Stimulated activated CD4-positive, alpha-beta T cell treated with anti-CD3 and anti-CD28 coated beads, TNF-alpha, amount 100 ng/mL, for 48 hours (primary cell): ENCODE measurements around the gene CAP2.
"Not testable (repeated sequence)": the region's sequence is repeated elsewhere in the genome, so short reads cannot be mapped to it uniquely, and the experiment has no call there.

Experiments
- DNase-seq, 3 donors: peaks; one replicate each; pipeline ENCODE4 v3.0.0-alpha.2; 2020; ENCODE audit warnings: low read depth in 3 of 3

CAP2 gene

DNA sequence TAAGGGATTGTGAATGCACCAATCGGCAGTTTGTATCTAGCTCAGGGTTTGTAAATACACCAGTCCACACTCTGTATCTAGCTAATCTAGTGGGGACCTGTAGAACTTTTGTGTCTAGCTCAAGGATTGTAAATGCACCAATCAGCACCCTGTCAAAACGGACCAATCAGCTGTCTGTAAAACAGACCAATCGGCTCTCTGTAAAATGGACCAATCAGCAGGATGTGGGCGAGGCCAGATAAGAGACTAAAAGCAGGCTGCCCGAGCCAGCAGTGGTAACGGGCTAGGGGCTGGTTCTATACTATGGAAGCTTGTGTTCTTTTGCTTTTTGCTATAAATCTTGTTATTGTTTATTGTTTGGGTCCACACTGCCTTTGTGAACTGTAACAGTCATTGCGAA is 187.9 kb downstream of the CAP2 start:
- DNase-seq: not testable (repeated sequence)

DNA sequence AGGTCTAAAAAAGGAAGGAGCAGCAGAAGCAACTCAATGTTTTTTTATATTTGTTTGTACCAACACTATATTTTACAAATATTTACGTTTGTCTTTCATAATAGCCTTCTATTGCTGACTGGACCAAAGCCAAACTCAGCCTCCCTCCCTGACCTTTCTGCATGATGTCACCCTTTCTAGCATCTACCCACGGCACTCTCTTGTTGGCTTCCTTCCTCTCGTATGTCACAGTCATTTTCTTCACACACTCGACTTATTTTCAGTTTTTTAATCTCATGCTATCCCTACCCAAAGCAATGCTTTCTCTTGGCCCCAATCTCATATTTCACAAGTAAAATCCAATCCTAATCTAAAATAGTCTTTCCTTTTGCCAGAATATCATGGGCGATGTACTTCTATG is 190.4 kb downstream of the CAP2 start:
- no peak for DNase-seq

DNA sequence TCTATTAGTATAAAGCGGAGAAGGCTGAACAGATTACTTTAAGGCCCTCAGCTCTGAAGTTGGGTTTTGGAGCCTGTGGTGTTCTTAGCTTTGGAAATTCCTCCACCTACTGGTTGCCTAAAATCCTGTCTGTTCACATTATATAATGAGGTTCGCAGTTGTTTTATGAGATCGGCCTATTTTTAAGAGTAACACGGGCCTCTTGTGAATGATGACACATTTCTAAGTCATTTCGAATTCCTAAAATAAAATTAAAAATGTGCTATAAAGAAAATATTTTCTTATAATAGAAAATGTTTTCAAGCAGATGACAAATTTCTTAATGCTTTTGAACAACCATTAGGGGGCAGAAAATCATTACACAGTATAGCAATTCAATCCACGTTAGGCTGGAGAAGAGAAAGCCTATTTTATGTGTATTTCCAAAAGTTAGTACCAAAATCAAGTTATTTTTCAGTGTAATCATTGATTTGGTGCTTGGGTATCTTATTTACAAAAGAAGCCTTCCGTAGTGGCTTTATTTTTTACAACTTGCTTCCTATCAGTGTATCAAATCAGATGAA is 190.9 kb downstream of the CAP2 start:
- DNase-seq: no peak

DNA sequence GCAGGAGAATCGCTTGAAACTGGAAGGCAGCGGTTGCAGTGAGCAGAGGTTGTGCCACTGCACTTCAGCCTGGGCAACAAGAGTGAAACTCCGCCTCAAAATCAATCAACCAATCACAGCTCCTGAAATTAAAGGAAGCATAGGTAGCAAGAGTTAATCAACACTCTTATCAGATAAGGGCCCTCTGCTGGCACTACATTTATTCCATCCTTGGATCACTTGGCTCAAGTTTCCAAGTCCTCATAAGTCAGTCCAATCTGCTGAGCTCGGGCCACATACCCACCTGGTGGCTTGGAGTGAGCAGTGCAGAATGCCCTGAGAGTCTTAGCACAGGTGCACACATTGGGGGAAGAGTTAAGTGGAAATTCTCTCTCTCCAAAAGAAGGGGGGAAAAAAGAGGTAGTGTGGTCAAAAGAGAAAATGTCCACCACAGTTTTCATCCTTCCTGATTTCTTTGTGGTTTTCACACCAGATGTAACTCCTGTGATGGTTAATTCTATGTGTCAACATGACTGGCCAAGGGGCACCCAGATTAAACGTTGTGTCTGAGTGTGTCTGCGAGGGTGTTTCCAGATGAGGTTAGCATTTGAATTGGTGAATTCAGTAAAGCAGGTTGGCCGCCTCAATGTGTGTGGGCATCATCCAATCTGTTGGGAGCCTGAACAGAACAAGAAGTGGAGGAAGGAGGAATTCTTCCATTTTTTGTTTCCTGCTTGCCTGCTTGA is 192.5 kb downstream of the CAP2 start:
- DNase-seq: no peak

DNA sequence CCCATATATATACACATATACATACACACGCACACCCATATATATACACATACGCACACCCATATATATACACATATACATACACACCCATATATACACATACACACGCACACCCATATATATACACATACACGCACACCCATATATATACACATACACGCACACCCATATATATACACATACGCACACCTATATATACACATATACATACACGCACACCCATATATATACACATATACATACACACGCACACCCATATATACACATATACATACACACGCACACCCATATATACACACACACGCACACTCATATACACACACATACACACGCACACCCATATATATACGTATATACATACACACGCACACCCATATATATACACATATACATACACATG is 193.2 kb downstream of the CAP2 start:
- DNase-seq: not testable (repeated sequence)

DNA sequence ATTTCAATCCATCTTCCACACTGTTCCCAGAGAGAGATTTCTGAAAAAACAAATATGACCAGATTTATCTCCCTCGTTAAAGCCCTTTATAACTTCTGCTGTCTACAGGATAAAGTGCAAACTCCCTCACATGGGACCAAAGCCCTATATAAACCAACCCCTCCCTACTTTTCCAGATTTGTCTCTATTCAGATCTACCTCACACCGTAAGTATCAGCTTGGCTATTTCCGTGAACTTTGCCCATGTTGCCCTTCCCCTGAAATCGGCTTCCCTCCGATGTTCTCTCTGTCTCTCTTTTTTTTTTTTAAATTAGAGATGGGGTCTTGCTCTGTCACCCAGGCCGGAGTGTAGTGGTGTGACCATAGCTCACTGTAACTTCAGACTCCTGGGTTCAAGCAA is 194.6 kb downstream of the CAP2 start:
- no peak for DNase-seq

DNA sequence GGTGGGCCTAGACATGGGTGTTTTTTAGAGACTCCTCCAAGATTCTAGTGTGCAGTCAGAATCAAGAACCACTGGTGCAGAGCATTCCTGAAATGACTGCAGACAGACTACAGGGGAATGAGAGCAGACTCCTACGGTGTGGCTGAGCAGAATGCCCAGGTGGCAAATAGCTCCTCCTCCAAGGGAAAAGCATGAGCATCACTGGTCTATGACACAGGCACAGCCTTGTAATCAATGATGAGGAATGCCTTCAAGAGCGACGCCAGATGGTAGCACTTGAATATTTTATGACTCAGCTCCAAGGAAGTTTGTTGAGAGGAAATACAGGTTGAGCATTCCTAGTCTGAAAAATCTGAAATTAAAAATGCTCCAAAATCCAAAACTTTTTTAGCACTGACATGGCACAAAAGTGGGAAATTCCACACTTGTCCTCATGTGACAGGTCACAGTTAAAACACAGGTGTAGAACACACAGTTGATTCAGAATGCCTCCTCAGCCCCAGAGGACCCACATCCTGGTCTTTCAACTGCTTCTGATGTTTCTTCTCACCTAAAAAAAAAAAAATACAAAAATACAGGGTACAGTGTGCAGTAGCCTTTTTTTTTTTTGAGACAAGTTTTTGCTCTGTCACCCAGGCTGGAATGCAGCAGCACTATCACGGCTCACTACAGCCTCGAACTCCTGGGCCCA is 196.2 kb downstream of the CAP2 start:
- no peak for DNase-seq

DNA sequence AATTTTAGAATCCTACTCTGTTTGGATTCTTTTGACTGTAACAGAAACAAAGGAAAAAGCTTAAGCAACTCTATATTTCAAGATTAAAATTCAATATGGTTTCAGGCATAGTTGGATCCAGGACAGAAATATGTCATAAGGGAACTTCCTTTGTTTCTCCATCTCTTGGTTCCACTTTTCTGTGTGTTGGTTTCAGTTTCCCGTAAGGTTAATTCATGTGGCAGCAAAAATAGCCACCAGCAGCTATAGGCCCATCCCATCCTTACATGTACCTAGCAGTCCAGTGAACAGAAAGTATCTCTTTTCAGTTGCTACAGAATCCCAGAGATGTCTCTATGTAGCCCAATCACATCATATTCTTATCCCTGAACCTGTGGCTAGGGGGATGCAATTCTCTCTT is 197.9 kb downstream of the CAP2 start:
- DNase-seq: no peak

DNA sequence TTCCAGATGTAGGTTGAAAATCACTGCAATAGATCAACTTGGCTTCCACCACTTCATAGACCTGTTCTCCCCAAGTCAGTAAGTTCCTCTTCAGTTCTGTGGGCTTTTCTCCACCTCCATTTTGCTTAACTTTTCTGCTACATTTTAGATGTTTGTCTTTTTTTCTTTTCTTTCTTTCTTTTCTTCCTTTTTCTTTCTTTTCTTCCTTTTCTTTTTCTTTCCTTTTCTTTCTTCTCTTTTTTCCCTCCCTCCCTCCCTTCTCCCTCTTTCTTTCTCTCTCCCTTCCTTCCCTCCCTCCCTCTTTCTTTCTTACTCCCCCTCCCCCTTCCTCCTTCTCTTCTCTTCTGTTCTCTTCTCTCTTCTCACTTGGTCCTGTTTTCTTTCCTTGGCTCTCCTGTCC is 199.9 kb downstream of the CAP2 start:
- DNase-seq: no peak

DNA sequence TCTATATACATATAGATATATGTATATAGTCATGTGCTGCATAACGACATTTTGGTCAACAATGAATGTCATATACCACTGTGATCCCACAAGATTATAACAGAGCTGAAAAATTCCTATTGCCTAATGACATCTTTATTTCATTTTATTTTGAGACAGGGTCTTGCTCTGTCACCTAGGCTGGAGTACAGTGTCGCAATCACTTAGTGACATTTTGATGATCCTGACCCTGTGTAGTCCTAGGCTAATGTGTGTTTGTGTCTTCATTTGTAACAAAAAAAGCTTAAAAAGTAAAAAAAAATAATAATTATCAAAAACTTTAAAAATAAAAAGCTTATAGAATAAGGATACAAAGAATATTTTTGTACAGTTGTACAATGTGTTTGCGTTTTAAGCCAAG is 202.7 kb downstream of the CAP2 start:
- no peak for DNase-seq

DNA sequence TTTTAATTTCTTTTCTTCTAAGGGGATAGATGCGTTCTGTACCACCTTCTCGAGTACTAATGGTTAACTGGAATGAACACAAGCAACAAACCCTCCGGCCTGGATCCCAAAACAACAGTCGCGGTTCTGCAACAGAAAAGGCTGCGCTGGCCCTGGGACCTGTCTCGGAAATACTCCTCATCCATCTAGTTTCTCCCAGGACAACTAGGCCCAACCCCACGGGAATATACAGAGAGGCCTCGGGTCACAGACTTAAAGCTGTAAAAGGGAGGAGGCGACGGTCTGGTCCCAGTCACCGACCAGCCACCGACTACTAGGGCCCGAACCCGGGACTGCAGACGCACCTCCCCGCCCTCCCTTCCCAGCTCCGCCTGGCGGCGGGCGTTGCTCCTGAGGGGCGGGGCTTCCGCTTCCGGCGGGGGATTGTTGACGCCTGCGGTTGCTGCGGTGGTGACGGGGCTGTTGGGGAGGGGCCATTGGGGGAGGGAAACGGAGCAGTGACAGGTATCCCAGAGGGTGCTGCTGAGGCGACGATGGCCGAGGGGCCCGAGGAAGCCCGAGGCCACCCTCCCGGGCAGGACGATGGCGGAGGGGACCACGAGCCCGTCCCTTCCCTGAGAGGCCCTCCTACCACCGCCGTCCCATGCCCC is 206.6 kb downstream of the CAP2 start, which contains the start of gene FAM8A1:
Gene FAM8A1, plus strand, starts transcription at position 426 of the 650 bp plus-strand sequence. Its CDS starts 108 bp downstream, at position 534.
- DNase-seq: peak; percentile 91 to 98 (median 93)

DNA sequence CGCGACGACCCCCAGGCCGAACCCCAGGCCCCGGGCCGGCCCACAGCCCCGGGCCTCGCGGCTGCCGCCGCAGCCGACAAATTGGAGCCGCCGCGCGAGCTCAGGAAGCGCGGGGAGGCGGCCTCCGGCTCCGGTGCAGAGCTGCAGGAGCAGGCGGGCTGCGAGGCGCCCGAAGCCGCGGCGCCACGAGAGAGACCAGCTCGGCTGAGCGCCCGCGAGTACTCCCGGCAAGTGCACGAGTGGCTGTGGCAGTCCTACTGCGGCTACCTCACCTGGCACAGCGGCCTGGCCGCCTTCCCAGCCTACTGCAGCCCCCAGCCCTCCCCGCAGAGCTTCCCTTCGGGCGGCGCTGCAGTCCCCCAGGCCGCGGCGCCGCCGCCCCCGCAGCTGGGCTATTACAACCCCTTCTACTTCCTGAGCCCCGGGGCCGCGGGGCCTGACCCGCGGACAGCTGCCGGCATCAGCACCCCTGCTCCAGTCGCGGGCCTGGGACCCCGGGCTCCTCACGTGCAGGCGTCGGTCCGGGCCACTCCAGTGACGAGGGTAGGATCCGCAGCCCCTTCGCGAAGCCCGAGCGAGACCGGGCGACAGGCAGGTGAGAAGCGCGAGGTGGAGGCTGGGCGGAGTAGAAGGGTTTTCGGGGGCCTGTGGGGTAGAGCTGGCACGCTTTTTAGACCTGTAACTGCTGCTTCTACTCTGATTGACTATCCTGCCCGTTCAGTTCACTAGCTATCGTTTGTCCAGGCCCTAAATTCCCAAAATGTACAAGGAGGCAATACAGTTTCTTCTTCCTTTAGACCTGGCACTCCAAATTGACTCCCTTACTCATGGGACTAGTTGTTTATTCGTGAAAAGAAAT is 207.4 kb downstream of the CAP2 start:
- DNase-seq: peak in 1 of 3 donors; percentile 44

DNA sequence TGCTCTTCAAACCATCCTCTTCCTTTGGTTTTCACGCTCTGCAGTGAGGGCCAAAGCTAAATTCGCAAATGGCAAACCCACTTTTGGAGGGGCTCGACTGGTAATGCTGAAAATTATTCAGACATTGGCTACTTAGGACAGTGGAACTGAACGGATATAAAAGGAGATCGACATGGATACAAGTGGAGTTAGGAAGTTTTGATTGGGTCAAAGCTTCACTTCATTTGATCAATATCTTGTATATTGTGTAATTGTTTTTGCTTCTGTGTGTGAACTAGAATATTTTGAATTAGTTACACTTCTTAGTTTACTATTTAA is 207.9 kb downstream of the CAP2 start:
- no peak for DNase-seq

DNA sequence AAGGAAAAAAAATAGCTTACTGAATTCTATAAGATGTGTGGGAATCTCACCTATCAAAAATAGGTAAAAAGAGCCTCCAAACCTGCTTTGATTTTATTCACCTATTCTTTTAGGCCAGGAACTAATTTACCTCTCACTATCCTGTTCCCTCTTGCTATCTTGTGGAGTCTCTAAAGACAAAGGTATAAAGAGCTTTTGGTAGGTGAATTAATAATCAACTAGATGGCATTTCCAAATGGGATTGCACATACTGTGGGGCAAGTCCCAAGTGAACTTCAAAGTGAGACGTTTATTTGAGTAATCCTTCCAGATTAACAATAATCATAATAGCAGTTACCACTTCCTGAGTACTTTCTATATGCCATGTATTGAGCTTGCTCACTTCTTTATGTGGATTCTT is 209.5 kb downstream of the CAP2 start:
- no peak for DNase-seq

DNA sequence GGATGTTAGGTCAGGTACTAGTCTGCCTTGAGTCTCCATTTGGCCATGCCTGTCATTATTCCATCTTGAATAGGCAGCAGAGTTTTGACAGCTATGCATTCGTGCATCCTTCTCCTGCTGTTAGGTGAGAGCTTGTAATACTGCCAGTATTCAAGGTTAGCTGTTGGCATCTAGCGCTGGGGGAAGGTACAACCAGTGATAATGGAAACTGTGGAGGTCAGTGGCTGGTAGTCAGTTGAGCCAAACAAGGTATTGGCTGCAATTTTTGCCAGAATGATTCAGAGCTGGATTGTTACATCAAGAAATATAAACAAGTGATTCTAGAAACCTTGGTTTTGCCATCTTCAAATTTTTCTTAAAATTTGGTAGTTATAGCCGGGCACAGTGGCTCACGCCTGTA is 213.2 kb downstream of the CAP2 start:
- no peak for DNase-seq
